IMR-90 (cell line): ENCODE results near the gene RPGR. TPM values are rescaled to one million over a fixed set of nuclear protein-coding genes. Genes with fewer than 3 reads are reported as not detected.

Experiments used
- ATAC-seq: fragments of 200-7000 bp; cut with Tn5 transposase; 2 replicates; pipeline ENCODE4 v1.9.1; 2020; ENCODE audit warnings: low read depth, mild to moderate bottlenecking, moderate library complexity
- BruUV-seq: library from RNA; stranded (reverse); fragments of 400-500 nt; replicated peaks from 2 replicates; lab custom pipeline; 2021; lab: Mats Ljungman, UMichigan
- CTCF ChIA-PET: fragments of 300-600 bp; formaldehyde crosslinking; extraction: SDS; loops from one replicate; lab custom pipeline; 2021; ENCODE audit warnings: antibody characterized with exemption; lab: Yijun Ruan, JAX
- POLR2A ChIA-PET: fragments of 300-600 bp; sonication (Branson Sonifier 250); formaldehyde crosslinking; loops from one replicate; lab custom pipeline; 2022; ENCODE audit warnings: antibody characterized with exemption; ENCODE audit not compliant: unreplicated experiment; lab: Charles Lee
- DNase-seq: peaks from one replicate; pipeline ENCODE4 v3.0.0; 2013
- H2AFZ ChIP-seq: replicated peaks from 2 replicates; pipeline ENCODE3; 2013; ENCODE audit warnings: low read length, mild to moderate bottlenecking; ENCODE audit not compliant: poor library complexity
- H2AK5ac ChIP-seq: 2 replicates; pipeline ENCODE4 v1.6.1; 2013; ENCODE audit warnings: low read depth, low read length, inconsistent platforms
- H2AK9ac ChIP-seq: replicated peaks from 2 replicates; pipeline ENCODE3; 2013; ENCODE audit warnings: mild to moderate bottlenecking, low read depth, low read length, moderate library complexity; ENCODE audit not compliant: poor library complexity
- H2BK120ac ChIP-seq: 2 replicates; pipeline ENCODE4 v1.6.1; 2013; ENCODE audit warnings: low read depth, low read length, inconsistent platforms
- H2BK15ac ChIP-seq: 3 replicates; pipeline ENCODE4 v1.6.1; 2013; ENCODE audit warnings: low read depth, low read length, inconsistent platforms
- H2BK20ac ChIP-seq: 2 replicates; pipeline ENCODE4 v1.6.1; 2013; ENCODE audit warnings: low read depth, mild to moderate bottlenecking, inconsistent platforms, low read length, moderate library complexity
- H2BK5ac ChIP-seq: 2 replicates; pipeline ENCODE4 v1.6.1; 2013; ENCODE audit warnings: mild to moderate bottlenecking, low read depth, low read length, inconsistent platforms; ENCODE audit not compliant: poor library complexity, severe bottlenecking
- H3K14ac ChIP-seq: replicated peaks from 2 replicates; pipeline ENCODE4 v1.6.1; 2013; ENCODE audit warnings: low read depth, low read length, inconsistent platforms
- H3K18ac ChIP-seq: 2 replicates; pipeline ENCODE4 v1.6.1; 2013; ENCODE audit warnings: low read depth, low read length, control low read depth
- H3K23ac ChIP-seq: 2 replicates; pipeline ENCODE4 v1.6.1; 2013; ENCODE audit warnings: low read depth, low read length, inconsistent platforms
- H3K27ac ChIP-seq: 2 replicates; pipeline ENCODE4 v1.5.1; 2013; ENCODE audit warnings: mild to moderate bottlenecking, control low read depth, low read length; ENCODE audit not compliant: insufficient read depth
- H3K27me3 ChIP-seq: 2 replicates; pipeline ENCODE4 v1.6.1; 2013; ENCODE audit warnings: low read length; ENCODE audit not compliant: control insufficient read depth, insufficient read depth
- H3K36me3 ChIP-seq: 2 replicates; pipeline ENCODE4 v1.6.1; 2013; ENCODE audit warnings: low read length, mixed read lengths; ENCODE audit not compliant: control insufficient read depth, insufficient read depth
- H3K4ac ChIP-seq: 2 replicates; pipeline ENCODE4 v1.6.1; 2013; ENCODE audit warnings: low read depth, low read length, inconsistent platforms
- H3K4me1 ChIP-seq: 2 replicates; pipeline ENCODE4 v1.6.1; 2013; ENCODE audit warnings: low read length, mixed read lengths; ENCODE audit not compliant: control insufficient read depth, insufficient read depth
- H3K4me2 ChIP-seq: 2 replicates; pipeline ENCODE4 v1.6.1; 2013; ENCODE audit warnings: low read depth, mild to moderate bottlenecking, control low read depth, low read length, moderate library complexity
- H3K4me3 ChIP-seq: 2 replicates; pipeline ENCODE4 v1.5.1; 2013; ENCODE audit warnings: low read depth, mild to moderate bottlenecking, control low read depth, low read length, moderate library complexity; ENCODE audit not compliant: insufficient read depth
- H3K56ac ChIP-seq: 2 replicates; pipeline ENCODE4 v1.6.1; 2013; ENCODE audit warnings: low read length, inconsistent platforms; ENCODE audit not compliant: insufficient read depth; ENCODE audit errors: extremely low read depth
- H3K79me1 ChIP-seq, 2 experiments: 2 replicates each; pipeline ENCODE4 v1.6.1; 2013; ENCODE audit warnings: low read length in 2 of 2, inconsistent platforms in 1 of 2, low read depth in 1 of 2
- H3K9ac ChIP-seq: 2 replicates; pipeline ENCODE4 v1.6.1; 2013; ENCODE audit warnings: low read depth, low read length, control low read depth
- H3K9me1 ChIP-seq: 2 replicates; pipeline ENCODE4 v1.6.1; 2013; ENCODE audit warnings: low read length, inconsistent platforms; ENCODE audit not compliant: insufficient read depth
- H3K9me3 ChIP-seq: 2 replicates; pipeline ENCODE4 v1.6.1; 2013; ENCODE audit warnings: low read length; ENCODE audit not compliant: control insufficient read depth, insufficient read depth
- H4K20me1 ChIP-seq: 2 replicates; pipeline ENCODE4 v1.6.1; 2013; ENCODE audit warnings: low read length, inconsistent platforms; ENCODE audit not compliant: insufficient read depth
- H4K5ac ChIP-seq: 2 replicates; pipeline ENCODE4 v1.6.1; 2013; ENCODE audit warnings: mild to moderate bottlenecking, low read depth, low read length, control low read depth
- H4K8ac ChIP-seq, 2 experiments: 2 replicates each; pipeline ENCODE4 v1.6.1; 2013; ENCODE audit warnings: low read depth in 2 of 2, low read length in 2 of 2, control low read depth in 1 of 2, inconsistent platforms in 1 of 2
- H4K91ac ChIP-seq: 2 replicates; pipeline ENCODE4 v1.6.1; 2013; ENCODE audit warnings: low read depth, low read length, inconsistent platforms; ENCODE audit not compliant: insufficient read depth
- RCOR1 ChIP-seq: IDR thresholded peaks from 2 replicates; pipeline ENCODE4 v1.6.1; 2012; ENCODE audit warnings: mild to moderate bottlenecking, low read length, improper control_type of control experiment; ENCODE audit not compliant: insufficient replicate concordance
- RFX5 ChIP-seq: IDR thresholded peaks from 2 replicates; pipeline ENCODE4 v1.8.0; 2012; ENCODE audit warnings: low read depth, mild to moderate bottlenecking, low read length, moderate library complexity
- WGBS, 2 experiments: methylation state at CpG; one replicate each; pipeline versions ENCODE4 v1.1.5 to v1.1.7; 2013; ENCODE audit warnings: missing lambda C conversion rate in 2 of 2; ENCODE audit not compliant: insufficient read length in 1 of 2; ENCODE audit errors: extremely low coverage in 2 of 2; 5-methylcytosine and 5-hydroxymethylcytosine counted together
- dilution Hi-C: fragments of 300-500 bp; cut with HindIII; formaldehyde crosslinking; loops from one replicate; pipeline ENCODE4 v1.14.3; 2018; ENCODE audit warnings: low sequenced_read_pairs; ENCODE audit not compliant: unreplicated experiment
- in situ Hi-C: fragments of 300-500 bp; cut with MboI; formaldehyde crosslinking; loops from 3 replicates; pipeline ENCODE4 v1.14.3; 2019; ENCODE audit warnings: low sequenced_read_pairs, inconsistent platforms, mixed read lengths
- intact Hi-C: fragments of 100-400 bp; cut with micrococcal nuclease; formaldehyde crosslinking; loops from 2 replicates; pipeline ENCODE4 v1.10.0; 2022
- polyA plus RNA-seq, 3 experiments: library from polyadenylated mRNA; depleted of rRNA; stranded (reverse); fragments of >200 nt; gene quantifications; 2 replicates each; pipeline ENCODE4 v1.2.3, GENCODE V29; 2012; ENCODE audit warnings: low replicate concordance in 1 of 3
- total RNA-seq: library from RNA; depleted of rRNA; stranded (reverse); fragments of >200 nt; gene quantifications from 2 replicates; pipeline ENCODE4 v1.2.3, GENCODE V29; 2012

The RPGR gene
- total and polyA plus RNA-seq, 2 of the 4 experiments (the other 2 are of a cell fraction): 2.2 to 3.8 TPM

- TF ChIP-seq RCOR1: no peak
Observed at GRCh38 chrX:38342853-38343778, 15.8 kb upstream of the RPGR start (continued).

GRCh38 chrX:38341442-38341841, 14.1 kb upstream of the RPGR start:
- Histone ChIP-seq H3K4ac (no peak overlapping the region), H2BK15ac (no peak overlapping the region), H2BK5ac (no peak overlapping the region), H2AFZ (no peak overlapping the region), H3K9me1 (no peaks in the 10 kb centered on the region), H4K5ac (no peak overlapping the region), H3K4me1 (no peaks in the 10 kb centered on the region), H3K4me2 (no peak overlapping the region), H3K79me1 (no peaks in the 10 kb centered on the region), H3K18ac (no peak overlapping the region), H3K56ac (no peak overlapping the region), H3K9me3 (no peaks in the 10 kb centered on the region), H4K20me1 (no peaks in the 10 kb centered on the region), H3K14ac (no peak overlapping the region), H2AK9ac (no peak overlapping the region), H2AK5ac (no peak overlapping the region), H2BK20ac (no peak overlapping the region), H3K27me3 (peaks cover 8% of the 10 kb centered on the region), H3K27ac (no peak overlapping the region), H3K36me3 (no peaks in the 10 kb centered on the region), H3K9ac (no peak overlapping the region), H4K91ac (no peak overlapping the region), H4K8ac (no peak overlapping the region), H2BK120ac (no peak overlapping the region), H3K4me3 (no peak overlapping the region), H3K23ac (no peak overlapping the region)
- intact Hi-C loops (no loop called here), dilution Hi-C loops (no loop called here), in situ Hi-C loops (no loop called here)
- ChIA-PET POLR2A (no interaction called here), CTCF (no interaction called here)
- DNase-seq: no peak
- no CpG with 5 or more reads among the region's 3 CpGs for WGBS, 2 experiments
- no TSS peak for BruUV-seq
- ATAC-seq: no peak
- no peak for TF ChIP-seq RFX5
